ENCODE data around the gene BTBD1. TPM values are rescaled to one million over a fixed set of nuclear protein-coding genes. Genes with fewer than 3 reads are reported as not detected.

The BTBD1 gene
- total RNA-seq, 1 donor from 2014 or later: 48.5 TPM

GRCh38 chr15:82986442-82986780 is 80.6 kb downstream of the BTBD1 start:
- Histone ChIP-seq H3K9ac (peak overlapping the region; percentile 80), H3K79me2 (ENCODE audit: low read depth) (peaks cover 15% of the 10 kb centered on the region), H3K4me2 (peak overlapping the region; percentile 96), H3K36me3 (peaks cover 3% of the 10 kb centered on the region), H3K4me3 (peak overlapping the region; percentile 93), H3K27ac (no peak overlapping the region), H3K27me3 (peaks cover 4% of the 10 kb centered on the region), H3K4me1 (peaks cover 6% of the 10 kb centered on the region), H2AFZ (replicated peaks) (peak overlapping the region; percentile 100), H3F3A (ENCODE audit: low read depth) (no peaks in the 10 kb centered on the region), H4K20me1 (ENCODE audit: low read depth) (no peaks in the 10 kb centered on the region), H3K9me3 (ENCODE audit: low read depth) (no peaks in the 10 kb centered on the region)
- peaks cover 22% of the 10 kb centered on the region for H3K4me1 Mint-ChIP-seq
- H3K4me3 Mint-ChIP-seq: peak overlapping the region; percentile 98
- DNase-seq (ENCODE audit: low spot score): no peak
- H3K27ac Mint-ChIP-seq: no peak overlapping the region
- H3K36me3 Mint-ChIP-seq: peaks cover 6% of the 10 kb centered on the region
- H3K27me3 Mint-ChIP-seq (ENCODE audit: insufficient read depth, low read depth): peaks cover 3% of the 10 kb centered on the region
- TF ChIP-seq EZH2phosphoT487 (IDR thresholded peaks at IDR 0.05): no peak
- TF ChIP-seq CTCF (IDR thresholded peaks at IDR 0.05): no peak
- TF ChIP-seq EZH2 (IDR thresholded peaks at IDR 0.05): no peak
- H3K9me3 Mint-ChIP-seq: no peaks in the 10 kb centered on the region

- no peaks in the 10 kb centered on the region for H4K20me1 ChIP-seq (ENCODE audit: low read depth)
- H3K27me3 ChIP-seq: peaks cover 4% of the 10 kb centered on the region
- Mint-ChIP-seq H3K27ac (peak within 1 kb of the TSS; percentile 97), H3K4me3 (peak within 1 kb of the TSS; percentile 98), H3K36me3 (peaks cover 6% of the 10 kb centered on the region), H3K27me3 (ENCODE audit: insufficient read depth, low read depth) (peaks cover 3% of the 10 kb centered on the region), H3K4me1 (peaks cover 22% of the 10 kb centered on the region), H3K9me3 (no peaks in the 10 kb centered on the region)
- peak within 1 kb of the TSS; percentile 96 for H3K4me2 ChIP-seq
- DNase-seq (ENCODE audit: low spot score): peak; percentile 92
- TF ChIP-seq EZH2 (IDR thresholded peaks at IDR 0.05) (peak; percentile 68), EZH2phosphoT487 (IDR thresholded peaks at IDR 0.05) (no peak)
- H3F3A ChIP-seq (ENCODE audit: low read depth): no peaks in the 10 kb centered on the region
- H2AFZ ChIP-seq (replicated peaks): peak within 1 kb of the TSS; percentile 100
- peaks cover 15% of the 10 kb centered on the region for H3K79me2 ChIP-seq (ENCODE audit: low read depth)
- H3K4me1 ChIP-seq: peaks cover 6% of the 10 kb centered on the region
- H3K9ac ChIP-seq: peak within 1 kb of the TSS; percentile 80
- no peaks in the 10 kb centered on the region for H3K9me3 ChIP-seq (ENCODE audit: low read depth)
- H3K36me3 ChIP-seq: peaks cover 3% of the 10 kb centered on the region
- H3K4me3 ChIP-seq: peak within 1 kb of the TSS; percentile 93
- no peak within 1 kb of the TSS for H3K27ac ChIP-seq
These were observed 81.2 kb downstream of the BTBD1 start, which contains the start of gene RAMAC for GRCh38 chr15:82985688-82986441. Gene RAMAC (plus strand): TSS chr15:82986210. CDS start chr15:82989019, 2,809 bp downstream.

GRCh38 chr15:82980981-82981380 is 86.1 kb downstream of the BTBD1 start:
- DNase-seq (ENCODE audit: low spot score): peak; percentile 9
- H3K4me1 Mint-ChIP-seq: peaks cover 13% of the 10 kb centered on the region
- H4K20me1 ChIP-seq (ENCODE audit: low read depth): no peaks in the 10 kb centered on the region
- H3K79me2 ChIP-seq (ENCODE audit: low read depth): no peaks in the 10 kb centered on the region
- TF ChIP-seq EZH2phosphoT487 (IDR thresholded peaks at IDR 0.05): no peak
- no peak for TF ChIP-seq EZH2 (IDR thresholded peaks at IDR 0.05)
- no peak for TF ChIP-seq CTCF (IDR thresholded peaks at IDR 0.05)
- no peak overlapping the region for H3K9ac ChIP-seq
- no peak overlapping the region for H3K4me3 ChIP-seq
- H3K27me3 Mint-ChIP-seq (ENCODE audit: insufficient read depth, low read depth): peaks cover 2% of the 10 kb centered on the region
- H3K36me3 ChIP-seq: no peaks in the 10 kb centered on the region
- no peaks in the 10 kb centered on the region for H3K36me3 Mint-ChIP-seq
- no peaks in the 10 kb centered on the region for H3F3A ChIP-seq (ENCODE audit: low read depth)
- H3K27ac Mint-ChIP-seq: no peak overlapping the region
- H3K4me1 ChIP-seq: no peaks in the 10 kb centered on the region
- H3K9me3 ChIP-seq (ENCODE audit: low read depth): no peaks in the 10 kb centered on the region
- H3K27me3 ChIP-seq: peaks cover 4% of the 10 kb centered on the region
- no peak overlapping the region for H3K27ac ChIP-seq
- no peak overlapping the region for H3K4me3 Mint-ChIP-seq
- no peaks in the 10 kb centered on the region for H3K9me3 Mint-ChIP-seq
- no peak overlapping the region for H2AFZ ChIP-seq (replicated peaks)
- no peak overlapping the region for H3K4me2 ChIP-seq

GRCh38 chr15:82979726-82980125 is 87.3 kb downstream of the BTBD1 start:
- H3K4me1 Mint-ChIP-seq: peaks cover 2% of the 10 kb centered on the region
- H2AFZ ChIP-seq (replicated peaks): no peak overlapping the region
- no peaks in the 10 kb centered on the region for H3K36me3 ChIP-seq
- no peaks in the 10 kb centered on the region for H3K27me3 ChIP-seq
- no peak overlapping the region for H3K9ac ChIP-seq
- H3K36me3 Mint-ChIP-seq: no peaks in the 10 kb centered on the region
- no peaks in the 10 kb centered on the region for H3F3A ChIP-seq (ENCODE audit: low read depth)
- H3K27ac Mint-ChIP-seq: no peak overlapping the region
- H3K27ac ChIP-seq: no peak overlapping the region
- H3K27me3 Mint-ChIP-seq (ENCODE audit: insufficient read depth, low read depth): no peaks in the 10 kb centered on the region
- DNase-seq (ENCODE audit: low spot score): no peak
- H3K9me3 ChIP-seq (ENCODE audit: low read depth): no peaks in the 10 kb centered on the region
- H3K4me3 ChIP-seq: no peak overlapping the region
- no peak overlapping the region for H3K4me3 Mint-ChIP-seq
- no peaks in the 10 kb centered on the region for H3K4me1 ChIP-seq
- H3K9me3 Mint-ChIP-seq: no peaks in the 10 kb centered on the region
- no peak overlapping the region for H3K4me2 ChIP-seq
- TF ChIP-seq EZH2phosphoT487 (IDR thresholded peaks at IDR 0.05): no peak
- TF ChIP-seq EZH2 (IDR thresholded peaks at IDR 0.05): no peak
- TF ChIP-seq CTCF (IDR thresholded peaks at IDR 0.05): no peak
- H3K79me2 ChIP-seq (ENCODE audit: low read depth): no peaks in the 10 kb centered on the region
- H4K20me1 ChIP-seq (ENCODE audit: low read depth): no peaks in the 10 kb centered on the region
